Smooth muscle cell (in vitro differentiated cells): Measurements from ENCODE around the gene RAD51B. TPM values are rescaled to one million over a fixed set of nuclear protein-coding genes. Genes with fewer than 3 reads are reported as not detected.

Experiments
- DNase-seq: peaks from one replicate; lab custom pipeline; 2025; ENCODE audit not compliant: unreplicated experiment; lab: John Stamatoyannopoulos, UW
- H2AFZ ChIP-seq: fragments of 200-600 bp; sonication (generic); 2 replicates; pipeline ENCODE4 v1.6.0; 2016; ENCODE audit warnings: antibody characterized with exemption, low read depth, mild to moderate bottlenecking
- H3F3A ChIP-seq: fragments of 200-600 bp; sonication (generic); 2 replicates; pipeline ENCODE4 v1.6.0; 2017; ENCODE audit warnings: antibody characterized with exemption, low read depth
- H3K27ac ChIP-seq: fragments of 200-600 bp; sonication (generic); 2 replicates; pipeline ENCODE4 v1.5.1; 2016; ENCODE audit warnings: low read depth, mild to moderate bottlenecking
- H3K27me3 ChIP-seq: fragments of 200-600 bp; sonication (generic); 2 replicates; pipeline ENCODE4 v1.6.1; 2016; ENCODE audit warnings: low read depth, mild to moderate bottlenecking
- H3K36me3 ChIP-seq: fragments of 200-600 bp; sonication (generic); 2 replicates; pipeline ENCODE4 v1.5.1; 2016; ENCODE audit warnings: low read depth
- H3K4me1 ChIP-seq: fragments of 200-600 bp; sonication (generic); 2 replicates; pipeline ENCODE4 v1.5.1; 2016; ENCODE audit warnings: low read depth
- H3K4me2 ChIP-seq: fragments of 200-600 bp; sonication (generic); 2 replicates; pipeline ENCODE4 v1.6.0; 2016; ENCODE audit warnings: mild to moderate bottlenecking
- H3K4me3 ChIP-seq: fragments of 200-600 bp; sonication (generic); 2 replicates; pipeline ENCODE4 v1.5.1; 2016; ENCODE audit warnings: mild to moderate bottlenecking
- H3K79me2 ChIP-seq: fragments of 200-600 bp; sonication (generic); 2 replicates; pipeline ENCODE4 v1.6.0; 2016; ENCODE audit warnings: low read depth, mild to moderate bottlenecking
- H3K9ac ChIP-seq: fragments of 200-600 bp; sonication (generic); 2 replicates; pipeline ENCODE4 v1.6.0; 2016; ENCODE audit warnings: low read depth
- H3K9me3 ChIP-seq: fragments of 200-600 bp; sonication (generic); replicated peaks from 2 replicates; pipeline ENCODE4 v1.5.1; 2016; ENCODE audit warnings: low read depth
- H4K20me1 ChIP-seq: fragments of 200-600 bp; sonication (generic); 2 replicates; pipeline ENCODE4 v1.6.0; 2016; ENCODE audit warnings: low read depth
- CTCF ChIP-seq: fragments of 200-600 bp; sonication (generic); IDR thresholded peaks from 2 replicates; pipeline ENCODE4 v1.5.1; 2017; ENCODE audit warnings: borderline replicate concordance, mild to moderate bottlenecking, antibody characterized with exemption; ENCODE audit not compliant: insufficient read depth, poor library complexity, severe bottlenecking
- WGBS: methylation state at CpG from one replicate; pipeline ENCODE4 v1.1.7; 2016; ENCODE audit warnings: low lambda C conversion rate; 5-methylcytosine and 5-hydroxymethylcytosine counted together
- polyA plus RNA-seq: library from polyadenylated mRNA; unstranded; fragments of >200 nt; fragmentation: Nextera tagmentation; extraction: Ambion mirVana; gene quantifications from 2 replicates; pipeline ENCODE4 v1.2.1, GENCODE V29; 2016
- total RNA-seq: library from RNA; depleted of rRNA; stranded (reverse); fragments of >200 nt; gene quantifications from 2 replicates; pipeline ENCODE4 v1.2.3, GENCODE V29; 2014

The RAD51B gene
- total and polyA plus RNA-seq, 2 experiments from 2014 or later: 4.6 to 5.3 TPM

GRCh38 chr14:68479247-68479646 lies 659.7 kb downstream of the RAD51B start:
- WGBS: 64% methylated on average over 3 of the region's 3 CpGs
- no peaks in the 10 kb centered on the region for H3K9me3 ChIP-seq
- TF ChIP-seq CTCF: no peak

GRCh38 chr14:68482018-68482417 lies 662.4 kb downstream of the RAD51B start:
- Histone ChIP-seq H3K27ac (no peak overlapping the region), H3F3A (no peaks in the 10 kb centered on the region), H3K27me3 (no peaks in the 10 kb centered on the region), H3K36me3 (no peaks in the 10 kb centered on the region), H2AFZ (no peak overlapping the region), H3K4me1 (peaks cover 24% of the 10 kb centered on the region), H3K79me2 (no peaks in the 10 kb centered on the region), H4K20me1 (no peaks in the 10 kb centered on the region), H3K4me3 (no peak overlapping the region), H3K4me2 (no peak overlapping the region), H3K9ac (no peak overlapping the region), H3K9me3 (no peaks in the 10 kb centered on the region)
- 82% methylated on average over 2 of the region's 2 CpGs for WGBS
- TF ChIP-seq CTCF: no peak
- DNase-seq: no peak

More at GRCh38 chr14:68479247-68479646, 659.7 kb downstream of the RAD51B start:
- H2AFZ ChIP-seq: no peak overlapping the region
- no peaks in the 10 kb centered on the region for H3F3A ChIP-seq
- H3K27me3 ChIP-seq: no peaks in the 10 kb centered on the region
- H3K27ac ChIP-seq: peak overlapping the region; percentile 0
- no peak overlapping the region for H3K9ac ChIP-seq
- H3K79me2 ChIP-seq: no peaks in the 10 kb centered on the region
- peaks cover 35% of the 10 kb centered on the region for H3K4me1 ChIP-seq
- no peak overlapping the region for H3K4me2 ChIP-seq
- DNase-seq: no peak
- H4K20me1 ChIP-seq: no peaks in the 10 kb centered on the region
- H3K4me3 ChIP-seq: no peak overlapping the region
- H3K36me3 ChIP-seq: no peaks in the 10 kb centered on the region

- no peak overlapping the region for H3K4me2 ChIP-seq
- H3K9ac ChIP-seq: no peak overlapping the region
- H3K4me3 ChIP-seq: no peak overlapping the region
- DNase-seq: no peak
- no peaks in the 10 kb centered on the region for H4K20me1 ChIP-seq
- H3K27me3 ChIP-seq: no peaks in the 10 kb centered on the region
- peaks cover 15% of the 10 kb centered on the region for H3K4me1 ChIP-seq
- H3F3A ChIP-seq: no peaks in the 10 kb centered on the region
- WGBS: 100% methylated on average over 1 of the region's 1 CpG
- TF ChIP-seq CTCF: no peak
- no peaks in the 10 kb centered on the region for H3K36me3 ChIP-seq
- H3K9me3 ChIP-seq: no peaks in the 10 kb centered on the region
- H3K27ac ChIP-seq: no peak overlapping the region
- no peaks in the 10 kb centered on the region for H3K79me2 ChIP-seq
- no peak overlapping the region for H2AFZ ChIP-seq
Observed at GRCh38 chr14:68482772-68483395, 663.3 kb downstream of the RAD51B start.

GRCh38 chr14:68486033-68486732 lies 666.6 kb downstream of the RAD51B start:
- Histone ChIP-seq H3K27me3 (no peaks in the 10 kb centered on the region), H4K20me1 (no peaks in the 10 kb centered on the region), H3K9me3 (no peaks in the 10 kb centered on the region), H3K79me2 (no peaks in the 10 kb centered on the region), H3K4me2 (no peak overlapping the region), H3K4me1 (peaks cover 2% of the 10 kb centered on the region), H2AFZ (no peak overlapping the region), H3F3A (no peaks in the 10 kb centered on the region), H3K27ac (no peak overlapping the region), H3K36me3 (no peaks in the 10 kb centered on the region), H3K9ac (no peak overlapping the region), H3K4me3 (no peak overlapping the region)
- no peak for TF ChIP-seq CTCF
- DNase-seq: no peak
- 97% methylated on average over 7 of the region's 7 CpGs for WGBS
